CD4-positive, alpha-beta T cell treated with Interleukin-15 for 4 hours (primary cell): ENCODE measurements around the gene MTARC1.

ENCODE experiments used
- DNase-seq: peaks from one replicate; pipeline ENCODE4 v3.0.0-alpha.2; 2020; ENCODE audit warnings: low spot score

The MTARC1 gene

GRCh38 chr1:220770245-220770913, 16.3 kb upstream of the MTARC1 start:
- no peak for DNase-seq

GRCh38 chr1:220772846-220773245, 13.9 kb upstream of the MTARC1 start:
- no peak for DNase-seq

GRCh38 chr1:220775240-220775853, 11.4 kb upstream of the MTARC1 start:
- peak; percentile 16 for DNase-seq

- DNase-seq = no peak
Observed at GRCh38 chr1:220776254-220776653, 10.5 kb upstream of the MTARC1 start.

- DNase-seq = peak; percentile 52
Observed at GRCh38 chr1:220776720-220777326, 9.9 kb upstream of the MTARC1 start.

- DNase-seq = no peak
Observed at GRCh38 chr1:220783453-220783852, 3.3 kb upstream of the MTARC1 start.

- DNase-seq = no peak
Observed at GRCh38 chr1:220784751-220785150, 2.0 kb upstream of the MTARC1 start.

- DNase-seq = no peak
Observed at GRCh38 chr1:220785166-220786056, 1.3 kb upstream of the MTARC1 start.

- DNase-seq = no peak
Observed at GRCh38 chr1:220786057-220786336, 716 bp upstream of the MTARC1 start.

- no peak for DNase-seq
Observed at GRCh38 chr1:220787069-220787619, 431 bp downstream of the MTARC1 start.

GRCh38 chr1:220788900-220789299, 2.2 kb downstream of the MTARC1 start:
- DNase-seq = no peak

- no peak for DNase-seq
Observed at GRCh38 chr1:220789532-220790147, 2.9 kb downstream of the MTARC1 start.

GRCh38 chr1:220791285-220791684, 4.6 kb downstream of the MTARC1 start:
- DNase-seq = no peak

GRCh38 chr1:220791956-220792355, 5.2 kb downstream of the MTARC1 start:
- DNase-seq = no peak

- no peak for DNase-seq
Observed at GRCh38 chr1:220796530-220796929, 9.8 kb downstream of the MTARC1 start.

GRCh38 chr1:220797044-220797443, 10.3 kb downstream of the MTARC1 start:
- DNase-seq = no peak

GRCh38 chr1:220797553-220797952, 10.8 kb downstream of the MTARC1 start:
- no peak for DNase-seq

GRCh38 chr1:220798338-220798737, 11.6 kb downstream of the MTARC1 start:
- DNase-seq = no peak

- no peak for DNase-seq
Observed at GRCh38 chr1:220800262-220800661, 13.5 kb downstream of the MTARC1 start.

GRCh38 chr1:220803401-220804201, 16.9 kb downstream of the MTARC1 start:
- DNase-seq = peak; percentile 16

GRCh38 chr1:220804202-220804586, 17.5 kb downstream of the MTARC1 start:
- DNase-seq = no peak
